Right cardiac atrium (tissue), 5 donors: ENCODE results near the gene FAAH. TPM values are rescaled to one million over a fixed set of nuclear protein-coding genes. Genes with fewer than 3 reads are reported as not detected.

Source experiments
- ATAC-seq, 2 donors: fragments of 200-7000 bp; cut with Tn5 transposase; one replicate each; pipeline versions ENCODE4 v1.8.0 to v1.9.1; 2020; ENCODE audit warnings: moderate library complexity in 2 of 2, mild to moderate bottlenecking in 1 of 2
- DNase-seq, 3 donors: peaks; one replicate each; pipeline ENCODE4 v3.0.0-alpha.2; 2020
- H3K27ac ChIP-seq: one replicate; pipeline ENCODE4 v1.5.1; 2013; ENCODE audit warnings: mild to moderate bottlenecking, low read length, control low read depth, moderate library complexity
- H3K27me3 ChIP-seq: one replicate; pipeline ENCODE4 v1.6.1; 2013; ENCODE audit not compliant: control insufficient read depth, insufficient read depth
- H3K4me1 ChIP-seq: one replicate; pipeline ENCODE4 v1.6.1; 2013; ENCODE audit warnings: low read length; ENCODE audit not compliant: control insufficient read depth, insufficient read depth
- H3K4me3 ChIP-seq: one replicate; pipeline ENCODE4 v1.5.1; 2013; ENCODE audit warnings: low read length, control low read depth
- H3K9me3 ChIP-seq: one replicate; pipeline ENCODE4 v1.6.1; 2013; ENCODE audit warnings: low read length; ENCODE audit not compliant: control insufficient read depth
- WGBS: extraction: QIAGEN DNeasy Blood & Tissue Kit; methylation state at CpG from one replicate; pipeline ENCODE4 v1.1.7; 2013; 5-methylcytosine and 5-hydroxymethylcytosine counted together
- intact Hi-C, 4 donors: fragments of 100-400 bp; cut with DNase I; formaldehyde crosslinking; loops; one replicate each; pipeline versions ENCODE4 v1.11.0 to v1.14.0; 2022 to 2023
- polyA plus RNA-seq: library from polyadenylated mRNA; stranded (reverse); fragments of 200-250 nt; gene quantifications from one replicate; pipeline ENCODE4 v1.2.3, GENCODE V29; 2013
- total RNA-seq, 4 donors: library from RNA; stranded (reverse); fragmentation: NEBNext Ultra II Directional; extraction: Animal tissue kit (Norgen Biotek cat#: 25700); gene quantifications; one replicate each; pipeline ENCODE4 v1.2.1, GENCODE V29; 2021
- donor health status: healthy with polysubstance abuse.
- donor health status: DM: no; HTN: yes; CAD: no.
- donor health status: DM: no; HTN: no; CAD: no.
- donor health status: DM: no; HTN: yes; CAD: no; lungs with severe emphysema.
- donor health status: DM: yes; HTN: yes; CAD: no.

Gene FAAH
- total and polyA plus RNA-seq, 5 donors, result 4.8 to 17.2 (median 12.7) TPM

- WGBS, result 80% methylated on average over 17 of the region's 17 CpGs
Observed at GRCh38 chr1:46410156-46411009, 16.3 kb downstream of the FAAH start.

GRCh38 chr1:46411010-46411405 lies 16.9 kb downstream of the FAAH start:
- Histone ChIP-seq H3K4me3 (no peak overlapping the region), H3K4me1 (no peaks in the 10 kb centered on the region), H3K27ac (no peak overlapping the region), H3K9me3 (no peaks in the 10 kb centered on the region), H3K27me3 (no peaks in the 10 kb centered on the region)
- DNase-seq, result no peak
- no peak for ATAC-seq
- WGBS, result 92% methylated on average over 7 of the region's 7 CpGs
- intact Hi-C loops, result no loop called here

More at GRCh38 chr1:46410156-46411009, 16.3 kb downstream of the FAAH start:
- intact Hi-C loops, result no loop called here
- no peaks in the 10 kb centered on the region for H3K4me1 ChIP-seq
- no peak overlapping the region for H3K27ac ChIP-seq
- H3K27me3 ChIP-seq, result no peaks in the 10 kb centered on the region
- peak in 1 of 2 donors; percentile 17 for ATAC-seq
- peak in 2 of 3 donors; percentile 72 to 75 for DNase-seq
- H3K4me3 ChIP-seq, result no peak overlapping the region
- H3K9me3 ChIP-seq, result no peaks in the 10 kb centered on the region

- ATAC-seq (no peak), DNase-seq (no peak)
- WGBS, result 90% methylated on average over 16 of the region's 16 CpGs
- Histone ChIP-seq H3K27me3 (no peaks in the 10 kb centered on the region), H3K4me1 (no peaks in the 10 kb centered on the region), H3K4me3 (no peak overlapping the region), H3K27ac (no peak overlapping the region), H3K9me3 (no peaks in the 10 kb centered on the region)
- intact Hi-C loops, result no loop called here
Observed at GRCh38 chr1:46411601-46412341, 17.7 kb downstream of the FAAH start.

GRCh38 chr1:46412893-46413595 lies 18.9 kb downstream of the FAAH start:
- peak in 1 of 2 donors; percentile 8 for ATAC-seq
- 67% methylated on average over 13 of the region's 13 CpGs for WGBS
- Histone ChIP-seq H3K27ac (no peak overlapping the region), H3K4me3 (no peak overlapping the region), H3K9me3 (no peaks in the 10 kb centered on the region), H3K4me1 (no peaks in the 10 kb centered on the region), H3K27me3 (no peaks in the 10 kb centered on the region)
- DNase-seq, result no peak
- intact Hi-C loops, result no loop called here

GRCh38 chr1:46413596-46413985 lies 19.5 kb downstream of the FAAH start:
- no peak overlapping the region for H3K27ac ChIP-seq
- intact Hi-C loops, result no loop called here
- no peaks in the 10 kb centered on the region for H3K9me3 ChIP-seq
- DNase-seq (no peak), ATAC-seq (no peak)
- H3K4me3 ChIP-seq, result no peak overlapping the region
- WGBS, result 80% methylated on average over 7 of the region's 7 CpGs
- no peaks in the 10 kb centered on the region for H3K4me1 ChIP-seq
- no peaks in the 10 kb centered on the region for H3K27me3 ChIP-seq

- no peak overlapping the region for H3K27ac ChIP-seq
- H3K4me3 ChIP-seq, result no peak overlapping the region
- no peaks in the 10 kb centered on the region for H3K9me3 ChIP-seq
- no peaks in the 10 kb centered on the region for H3K27me3 ChIP-seq
- WGBS, result 78% methylated on average over 4 of the region's 4 CpGs
- intact Hi-C loops, result no loop called here
- H3K4me1 ChIP-seq, result no peaks in the 10 kb centered on the region
- ATAC-seq (no peak), DNase-seq (no peak)
Observed at GRCh38 chr1:46415514-46415913, 21.4 kb downstream of the FAAH start.

- no peak overlapping the region for H3K4me3 ChIP-seq
- intact Hi-C loops, result no loop called here
- no peak overlapping the region for H3K27ac ChIP-seq
- no peaks in the 10 kb centered on the region for H3K9me3 ChIP-seq
- ATAC-seq (no peak), DNase-seq (no peak)
- H3K27me3 ChIP-seq, result no peaks in the 10 kb centered on the region
- WGBS, result 85% methylated on average over 10 of the region's 10 CpGs
- no peaks in the 10 kb centered on the region for H3K4me1 ChIP-seq
Observed at GRCh38 chr1:46418976-46419375, 24.9 kb downstream of the FAAH start.

- Histone ChIP-seq H3K27ac (no peak overlapping the region), H3K27me3 (no peaks in the 10 kb centered on the region), H3K9me3 (no peaks in the 10 kb centered on the region), H3K4me3 (no peak overlapping the region), H3K4me1 (no peaks in the 10 kb centered on the region)
- ATAC-seq, result no peak
- 80% methylated on average over 4 of the region's 4 CpGs for WGBS
- DNase-seq, result no peak
- intact Hi-C loops, result no loop called here
Observed at GRCh38 chr1:46420533-46420915, 26.4 kb downstream of the FAAH start.

GRCh38 chr1:46421739-46422138 lies 27.6 kb downstream of the FAAH start:
- ATAC-seq, result no peak
- Histone ChIP-seq H3K4me1 (no peaks in the 10 kb centered on the region), H3K4me3 (no peak overlapping the region), H3K27me3 (no peaks in the 10 kb centered on the region), H3K27ac (no peak overlapping the region), H3K9me3 (no peaks in the 10 kb centered on the region)
- 57% methylated on average over 5 of the region's 5 CpGs for WGBS
- DNase-seq, result no peak
- intact Hi-C loops, result no loop called here

GRCh38 chr1:46422261-46422871 lies 28.2 kb downstream of the FAAH start:
- DNase-seq, result no peak
- WGBS, result 79% methylated on average over 9 of the region's 9 CpGs

More at GRCh38 chr1:46422261-46422871, 28.2 kb downstream of the FAAH start:
- Histone ChIP-seq H3K27me3 (no peaks in the 10 kb centered on the region), H3K9me3 (no peaks in the 10 kb centered on the region), H3K27ac (no peak overlapping the region), H3K4me3 (no peak overlapping the region), H3K4me1 (no peaks in the 10 kb centered on the region)
- ATAC-seq, result no peak
- intact Hi-C loops, result no loop called here
